DOHH2 (cell line): Measurements from ENCODE around the gene RNF215.
"Not testable (repeated sequence)": the region's sequence is repeated elsewhere in the genome, so short reads cannot be mapped to it uniquely, and the experiment has no call there.

Source experiments
- H3F3A ChIP-seq: fragments of 200-600 bp; sonication (generic), shearing (Covaris generic); 2 replicates; pipeline ENCODE4 v1.6.0; 2016; ENCODE audit warnings: antibody characterized with exemption, mild to moderate bottlenecking; ENCODE audit not compliant: control insufficient read depth, insufficient read depth
- H3K27ac ChIP-seq: fragments of 200-600 bp; sonication (generic); 2 replicates; pipeline ENCODE4 v1.5.1; 2014; ENCODE audit warnings: low read depth, mild to moderate bottlenecking, low read length, moderate library complexity
- H3K27me3 ChIP-seq: fragments of 200-600 bp; sonication (generic); 2 replicates; pipeline ENCODE4 v1.6.1; 2014; ENCODE audit warnings: mild to moderate bottlenecking, low read length, mixed read lengths; ENCODE audit not compliant: control insufficient read depth
- H3K36me3 ChIP-seq: fragments of 200-600 bp; sonication (generic); 2 replicates; pipeline ENCODE4 v1.6.1; 2014; ENCODE audit warnings: mild to moderate bottlenecking, low read length, moderate library complexity, mixed read lengths; ENCODE audit not compliant: control insufficient read depth
- H3K4me1 ChIP-seq: fragments of 200-600 bp; sonication (generic); 2 replicates; pipeline ENCODE4 v1.6.1; 2014; ENCODE audit warnings: mild to moderate bottlenecking, low read length, mixed read lengths; ENCODE audit not compliant: control insufficient read depth
- H3K4me2 ChIP-seq: fragments of 200-600 bp; sonication (generic); 2 replicates; pipeline ENCODE4 v1.6.0; 2014; ENCODE audit warnings: mild to moderate bottlenecking, low read length, moderate library complexity
- H3K4me3 ChIP-seq: fragments of 200-600 bp; sonication (generic); 2 replicates; pipeline ENCODE4 v1.5.1; 2014; ENCODE audit warnings: mild to moderate bottlenecking, low read length, mixed read lengths
- H3K79me2 ChIP-seq: fragments of 200-600 bp; sonication (generic); 2 replicates; pipeline ENCODE4 v1.6.1; 2014; ENCODE audit warnings: mild to moderate bottlenecking, low read length, mixed read lengths; ENCODE audit not compliant: control insufficient read depth
- H3K9me2 ChIP-seq: fragments of 200-600 bp; sonication (generic); replicated peaks from 2 replicates; pipeline ENCODE4 v1.6.1; 2014; ENCODE audit warnings: mild to moderate bottlenecking, low read length, mixed read lengths; ENCODE audit not compliant: control insufficient read depth
- H3K9me3 ChIP-seq: fragments of 200-600 bp; sonication (generic); 2 replicates; pipeline ENCODE4 v1.6.1; 2014; ENCODE audit warnings: antibody characterized with exemption, low read length, mixed read lengths; ENCODE audit not compliant: control insufficient read depth, insufficient read depth
- H4K20me1 ChIP-seq: fragments of 200-600 bp; sonication (generic); 2 replicates; pipeline ENCODE4 v1.6.0; 2014; ENCODE audit warnings: low read depth, mild to moderate bottlenecking, antibody characterized with exemption, low read length, moderate library complexity; ENCODE audit not compliant: control insufficient read depth, insufficient read depth
- CTCF ChIP-seq: fragments of 200-600 bp; sonication (generic); IDR thresholded peaks from one replicate; pipeline ENCODE4 v1.5.1; 2014; ENCODE audit warnings: antibody characterized with exemption, mild to moderate bottlenecking, low read depth, low read length; ENCODE audit not compliant: poor library complexity, severe bottlenecking
- EZH2phosphoT487 ChIP-seq: fragments of 200-600 bp; sonication (generic); IDR thresholded peaks from 2 replicates; pipeline ENCODE4 v1.6.1; 2017; ENCODE audit warnings: borderline replicate concordance, mild to moderate bottlenecking, antibody characterized with exemption, low read length, moderate library complexity, mixed read lengths

RNF215 gene

GRCh38 chr22:30406400-30406799, 19.2 kb upstream of the RNF215 start:
- Histone ChIP-seq H3K9me3 (no peaks in the 10 kb centered on the region), H3F3A (no peaks in the 10 kb centered on the region), H3K4me2 (no peak overlapping the region), H3K79me2 (no peaks in the 10 kb centered on the region), H4K20me1 (no peaks in the 10 kb centered on the region), H3K9me2 (no peaks in the 10 kb centered on the region), H3K4me3 (no peak overlapping the region), H3K4me1 (no peaks in the 10 kb centered on the region), H3K36me3 (no peaks in the 10 kb centered on the region), H3K27me3 (no peaks in the 10 kb centered on the region), H3K27ac (no peak overlapping the region)
- TF ChIP-seq CTCF (no peak), EZH2phosphoT487 (no peak)

GRCh38 chr22:30405731-30406130, 18.5 kb upstream of the RNF215 start:
- H3K4me1 ChIP-seq, result no peaks in the 10 kb centered on the region
- H3K27ac ChIP-seq, result no peak overlapping the region
- no peaks in the 10 kb centered on the region for H3K36me3 ChIP-seq
- TF ChIP-seq EZH2phosphoT487, result no peak
- no peak for TF ChIP-seq CTCF
- no peak overlapping the region for H3K4me3 ChIP-seq
- H3K4me2 ChIP-seq, result no peak overlapping the region
- no peaks in the 10 kb centered on the region for H4K20me1 ChIP-seq
- H3K79me2 ChIP-seq, result no peaks in the 10 kb centered on the region
- H3K27me3 ChIP-seq, result no peaks in the 10 kb centered on the region
- H3F3A ChIP-seq, result no peaks in the 10 kb centered on the region
- no peaks in the 10 kb centered on the region for H3K9me2 ChIP-seq
- no peaks in the 10 kb centered on the region for H3K9me3 ChIP-seq

- Histone ChIP-seq H3K4me1 (no peaks in the 10 kb centered on the region), H3K4me3 (no peak overlapping the region), H3K36me3 (no peaks in the 10 kb centered on the region), H3K27me3 (no peaks in the 10 kb centered on the region), H3K4me2 (no peak overlapping the region), H3K9me2 (no peaks in the 10 kb centered on the region), H3F3A (no peaks in the 10 kb centered on the region), H3K27ac (no peak overlapping the region), H3K79me2 (no peaks in the 10 kb centered on the region), H4K20me1 (no peaks in the 10 kb centered on the region), H3K9me3 (no peaks in the 10 kb centered on the region)
- TF ChIP-seq CTCF, result no peak
- no peak for TF ChIP-seq EZH2phosphoT487
Observed at GRCh38 chr22:30404307-30404706, 17.1 kb upstream of the RNF215 start.

GRCh38 chr22:30402766-30403104, 15.5 kb upstream of the RNF215 start:
- H3K36me3 ChIP-seq, result not testable (repeated sequence)

More at GRCh38 chr22:30402766-30403104, 15.5 kb upstream of the RNF215 start:
- H3K4me3 ChIP-seq, H3K4me2 ChIP-seq, H3K4me1 ChIP-seq, H3K27ac ChIP-seq, H3F3A ChIP-seq, H3K9me3 ChIP-seq, H4K20me1 ChIP-seq, H3K9me2 ChIP-seq, H3K79me2 ChIP-seq: not testable (repeated sequence)
- peaks cover 13% of the 10 kb centered on the region for H3K27me3 ChIP-seq
